ENCODE measurements around the gene KNCN. TPM values are rescaled to one million over a fixed set of nuclear protein-coding genes. Genes with fewer than 3 reads are reported as not detected.

Gene KNCN
- polyA plus RNA-seq, 3 donors, result not detected

DNA sequence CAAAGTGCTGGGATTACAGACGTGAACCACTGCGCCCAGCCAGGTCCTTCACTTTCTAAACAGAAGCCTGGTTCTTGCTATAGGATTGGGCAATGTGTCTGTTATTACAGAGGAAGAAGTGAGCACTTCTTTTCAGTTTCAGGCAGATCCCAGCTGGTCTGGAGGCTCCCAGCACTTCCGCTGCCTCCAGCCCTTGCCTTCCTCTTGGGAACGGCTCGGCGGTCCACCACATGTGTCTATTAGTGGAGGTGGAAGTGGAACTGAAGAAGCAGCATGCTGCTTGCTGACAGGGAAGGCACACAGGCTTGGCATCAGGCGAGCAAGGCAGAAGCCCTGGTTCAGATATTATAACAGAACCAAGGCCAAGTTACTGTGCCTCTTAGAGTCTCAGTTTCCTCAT lies 35.6 kb upstream of the KNCN start:
- H3K27ac Mint-ChIP-seq, result peak overlapping the region; percentile 65 to 95 (median 91)
- peak; percentile 35 to 64 (median 61) for DNase-seq
- peak overlapping the region; percentile 52 to 64 for H3K4me3 Mint-ChIP-seq
- H4K20me1 ChIP-seq (ENCODE audit: insufficient read depth, low read length), result peaks cover 25% of the 10 kb centered on the region
- H3K4me3 ChIP-seq (replicated peaks in 1 of 3; ENCODE audit: low read depth in 2 of 3, low read length in 3 of 3), result peak overlapping the region in 1 of 3 experiments; percentile 19
- peaks cover 0 to 3% (median 3%) of the 10 kb centered on the region in 3 donors for H3K27me3 Mint-ChIP-seq (ENCODE audit: low read depth in 3 of 3)
- 0% methylated on average over 3 of the region's 7 CpGs for WGBS (ENCODE audit: insufficient coverage)
- peak overlapping the region; percentile 37 to 61 for H3K27ac ChIP-seq (ENCODE audit: low read depth in 1 of 2, low read length in 2 of 2)
- no peak overlapping the region for H3K9ac ChIP-seq (ENCODE audit: insufficient read depth, low read length, poor library complexity, severe bottlenecking)
- intact Hi-C loops (cut with micrococcal nuclease), result no loop called here
- TF ChIP-seq, protein P1, sequence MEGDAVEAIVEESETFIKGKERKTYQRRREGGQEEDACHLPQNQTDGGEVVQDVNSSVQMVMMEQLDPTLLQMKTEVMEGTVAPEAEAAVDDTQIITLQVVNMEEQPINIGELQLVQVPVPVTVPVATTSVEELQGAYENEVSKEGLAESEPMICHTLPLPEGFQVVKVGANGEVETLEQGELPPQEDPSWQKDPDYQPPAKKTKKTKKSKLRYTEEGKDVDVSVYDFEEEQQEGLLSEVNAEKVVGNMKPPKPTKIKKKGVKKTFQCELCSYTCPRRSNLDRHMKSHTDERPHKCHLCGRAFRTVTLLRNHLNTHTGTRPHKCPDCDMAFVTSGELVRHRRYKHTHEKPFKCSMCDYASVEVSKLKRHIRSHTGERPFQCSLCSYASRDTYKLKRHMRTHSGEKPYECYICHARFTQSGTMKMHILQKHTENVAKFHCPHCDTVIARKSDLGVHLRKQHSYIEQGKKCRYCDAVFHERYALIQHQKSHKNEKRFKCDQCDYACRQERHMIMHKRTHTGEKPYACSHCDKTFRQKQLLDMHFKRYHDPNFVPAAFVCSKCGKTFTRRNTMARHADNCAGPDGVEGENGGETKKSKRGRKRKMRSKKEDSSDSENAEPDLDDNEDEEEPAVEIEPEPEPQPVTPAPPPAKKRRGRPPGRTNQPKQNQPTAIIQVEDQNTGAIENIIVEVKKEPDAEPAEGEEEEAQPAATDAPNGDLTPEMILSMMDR (IDR thresholded peaks at IDR 0.05), result no peak
- peaks cover 50% of the 10 kb centered on the region for H3K79me2 ChIP-seq (ENCODE audit: insufficient read depth, low read length)
- H3K4me1 ChIP-seq (ENCODE audit: control insufficient read depth in 1 of 2, insufficient read depth in 2 of 2, low read length in 2 of 2), result peaks cover 44 to 48% of the 10 kb centered on the region in 2 donors
- peaks cover 58% of the 10 kb centered on the region for H3K4me1 Mint-ChIP-seq
- H3K4me2 ChIP-seq (replicated peaks; ENCODE audit: extremely low read depth, low read length, poor library complexity, severe bottlenecking), result peak overlapping the region; percentile 45
- H3K9me3 Mint-ChIP-seq, result peaks cover 0 to 5% (median 2%) of the 10 kb centered on the region in 7 donors
- H3K9me3 ChIP-seq (replicated peaks in 1 of 2; ENCODE audit: control insufficient read depth in 1 of 2, insufficient read depth in 1 of 2, low read length in 2 of 2), result no peaks in the 10 kb centered on the region
- peaks cover 43 to 62% of the 10 kb centered on the region in 2 donors for H3K36me3 ChIP-seq (replicated peaks in 1 of 2; ENCODE audit: control insufficient read depth in 1 of 2, insufficient read depth in 2 of 2, low read length in 2 of 2)
- no peak overlapping the region for H2AFZ ChIP-seq (ENCODE audit: insufficient read depth, low read depth, low read length, poor library complexity, severe bottlenecking)
- H3K36me3 Mint-ChIP-seq, result peaks cover 60 to 64% of the 10 kb centered on the region in 2 donors
- H3K27me3 ChIP-seq (ENCODE audit: control insufficient read depth in 2 of 2, insufficient read depth in 2 of 2, low read length in 2 of 2), result no peaks in the 10 kb centered on the region

DNA sequence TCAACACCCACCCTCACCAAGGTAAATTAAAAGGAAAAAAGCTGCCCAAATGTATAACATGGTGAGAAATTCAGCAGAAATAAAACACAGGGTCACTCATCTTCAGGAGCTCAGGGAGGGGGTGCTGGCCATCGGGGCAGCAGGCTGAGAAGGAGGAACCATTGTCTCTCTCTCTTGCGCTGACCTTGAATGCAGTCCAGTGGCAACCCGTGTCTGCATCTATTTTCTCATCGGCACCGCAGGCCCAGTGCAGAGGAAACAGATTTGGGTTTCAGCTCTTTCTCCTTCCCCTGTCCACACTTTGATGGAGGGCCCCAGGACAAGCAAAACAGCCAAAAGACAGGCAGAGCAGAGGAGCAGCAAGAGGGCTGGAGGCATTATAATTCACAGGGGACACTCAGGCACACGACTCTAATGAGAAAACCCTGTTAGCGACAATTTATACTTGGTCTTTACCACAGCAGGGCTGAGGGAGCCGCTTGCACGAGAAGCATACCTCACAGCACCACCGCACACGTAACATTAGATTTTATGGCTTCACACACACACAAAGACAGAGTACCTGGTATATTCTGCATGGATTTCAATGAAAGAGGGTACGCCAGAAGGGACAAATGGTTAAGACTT lies 34.0 kb upstream of the KNCN start:
- 49% methylated on average over 5 of the region's 12 CpGs for WGBS (ENCODE audit: insufficient coverage)

More for the DNA sequence above, 34.0 kb upstream of the KNCN start:
- Mint-ChIP-seq H3K27ac (peak overlapping the region in 2 of 7 donors; percentile 34 to 67), H3K4me1 (peaks cover 75% of the 10 kb centered on the region), H3K36me3 (peaks cover 48 to 53% of the 10 kb centered on the region in 2 donors), H3K9me3 (peaks cover 0 to 5% (median 2%) of the 10 kb centered on the region in 7 donors), H3K4me3 (no peak overlapping the region), H3K27me3 (ENCODE audit: low read depth in 3 of 3) (peaks cover 0 to 3% (median 3%) of the 10 kb centered on the region in 3 donors)
- Histone ChIP-seq H3K4me2 (replicated peaks; ENCODE audit: extremely low read depth, low read length, poor library complexity, severe bottlenecking) (no peak overlapping the region), H3K9me3 (replicated peaks in 1 of 2; ENCODE audit: control insufficient read depth in 1 of 2, insufficient read depth in 1 of 2, low read length in 2 of 2) (no peaks in the 10 kb centered on the region), H4K20me1 (ENCODE audit: insufficient read depth, low read length) (peaks cover 30% of the 10 kb centered on the region), H3K36me3 (replicated peaks in 1 of 2; ENCODE audit: control insufficient read depth in 1 of 2, insufficient read depth in 2 of 2, low read length in 2 of 2) (peaks cover 27 to 46% of the 10 kb centered on the region in 2 donors), H3K27ac (ENCODE audit: low read depth in 1 of 2, low read length in 2 of 2) (no peak overlapping the region), H3K4me1 (ENCODE audit: control insufficient read depth in 1 of 2, insufficient read depth in 2 of 2, low read length in 2 of 2) (peaks cover 61 to 65% of the 10 kb centered on the region in 2 donors), H3K27me3 (ENCODE audit: control insufficient read depth in 2 of 2, insufficient read depth in 2 of 2, low read length in 2 of 2) (no peaks in the 10 kb centered on the region), H3K79me2 (ENCODE audit: insufficient read depth, low read length) (peaks cover 44% of the 10 kb centered on the region), H3K9ac (ENCODE audit: insufficient read depth, low read length, poor library complexity, severe bottlenecking) (no peak overlapping the region), H3K4me3 (replicated peaks in 1 of 3; ENCODE audit: low read depth in 2 of 3, low read length in 3 of 3) (no peak overlapping the region), H2AFZ (ENCODE audit: insufficient read depth, low read depth, low read length, poor library complexity, severe bottlenecking) (no peak overlapping the region)
- intact Hi-C loops (cut with micrococcal nuclease), result no loop called here
- no peak for DNase-seq
- TF ChIP-seq, protein P1 (IDR thresholded peaks at IDR 0.05), result no peak
